ENCODE results near the gene GPR65. TPM values are rescaled to one million over a fixed set of nuclear protein-coding genes. Genes with fewer than 3 reads are reported as not detected.
A peak's percentile ranks its signal among the peaks of the same experiment; 100 is the strongest.

The GPR65 gene
- total and polyA plus RNA-seq, 9 of the 15 experiments (the other 6 are each of a cell fraction or from before 2014, with no cell fraction given): 0.03 to 0.11 (median 0.04) TPM; not detected in 6

GRCh38 chr14:87995500-87996290 is 9.2 kb upstream of the GPR65 start:
- H3K4me2 ChIP-seq (ENCODE audit: insufficient read depth, low read length): peak overlapping the region; percentile 43
- intact Hi-C loops (cut with micrococcal nuclease): no loop called here
- H3K4me3 ChIP-seq: no peak overlapping the region
- H3K9me1 ChIP-seq (ENCODE audit: control insufficient read depth, insufficient read depth, low read length): no peaks in the 10 kb centered on the region
- H4K20me1 ChIP-seq (replicated peaks; ENCODE audit: control insufficient read depth, insufficient read depth, low read length): no peaks in the 10 kb centered on the region
- peak overlapping the region; percentile 84 for H3K27ac ChIP-seq (ENCODE audit: extremely low read depth, low read depth, low read length)
- peak overlapping the region in 1 of 2 experiments; percentile 31; a peak in 2 of 4 replicates for H3K9ac ChIP-seq (ENCODE audit: insufficient read depth in 1 of 2, low read depth in 2 of 2, low read length in 2 of 2)
- no peaks in the 10 kb centered on the region for H3K36me3 ChIP-seq (ENCODE audit: control insufficient read depth, insufficient read depth, low read length)
- WGBS (ENCODE audit: insufficient coverage, low coverage, missing lambda C conversion rate): 0% methylated on average over 5 of the region's 6 CpGs
- no TSS peak for BruUV-seq (replicated peaks)
- peaks cover 15 to 39% of the 10 kb centered on the region in 2 experiments for H3K4me1 ChIP-seq (replicated peaks in 1 of 2; ENCODE audit: control insufficient read depth in 2 of 2, insufficient read depth in 2 of 2, low read length in 2 of 2)
- no peaks in the 10 kb centered on the region for H3K9me3 ChIP-seq (replicated peaks; ENCODE audit: control insufficient read depth, insufficient read depth, low read depth, low read length)
- CTCF ChIA-PET (ENCODE audit: low intra/inter-chr PET ratio): no interaction called here
- ATAC-seq (no peak; the same call in 1 of the 3 replicates), DNase-seq (ENCODE audit: extremely low read depth in 1 of 4, low spot score in 3 of 4) (peak in 2 of 4 experiments; percentile 24 to 51), FAIRE-seq (peak; percentile 79)
- peak overlapping the region; percentile 87 for H2AFZ ChIP-seq (ENCODE audit: low read depth, low read length)
- no peaks in the 10 kb centered on the region for H3K27me3 ChIP-seq (ENCODE audit: control insufficient read depth in 2 of 2, insufficient read depth in 2 of 2, low read length in 2 of 2)
- in situ Hi-C loops (cut with MboI): loop anchor here (25.0 kb wide), 1 partner anchor 567 kb away; the partner anchor contains the start of genes PTPN21 and ZC3H14
- POLR2A ChIA-PET: interaction anchor here (0.6 kb wide), 1 partner anchor 181 kb away, joined by 4 read pairs; no protein-coding TSS in a partner anchor
- no peaks in the 10 kb centered on the region; the same call in 2 of the 3 replicates for H3K79me2 ChIP-seq (ENCODE audit: control insufficient read depth, insufficient read depth, low read length)
- TF ChIP-seq EZH2 (IDR thresholded peaks at IDR 0.05; ENCODE audit: borderline replicate concordance, low read depth, low read length): no peak
- no peak for TF ChIP-seq ZBED1 (IDR thresholded peaks at IDR 0.05)
- TF ChIP-seq ZNF695 (CRISPR knock-in tag; IDR thresholded peaks at IDR 0.05): no peak
- TF ChIP-seq SRF (CRISPR knock-in tag; IDR thresholded peaks at IDR 0.05): no peak
- peak; percentile 39; the same call in 1 of the 2 replicates for TF ChIP-seq SMARCA4 (IDR thresholded peaks at IDR 0.05)
- no peak for TF ChIP-seq MLLT1 (IDR thresholded peaks at IDR 0.05)
- TF ChIP-seq STAG1 (CRISPR knock-in tag; IDR thresholded peaks at IDR 0.05; ENCODE audit: borderline replicate concordance): no peak
- TF ChIP-seq GABPB2 (CRISPR knock-in tag; conservative IDR thresholded peaks at IDR 0.05): no peak
- no peak for TF ChIP-seq ZNF263 (CRISPR knock-in tag; IDR thresholded peaks at IDR 0.05; ENCODE audit: borderline replicate concordance)
- no peak for TF ChIP-seq SIN3A (IDR thresholded peaks at IDR 0.05; ENCODE audit: borderline replicate concordance in 2 of 2, control insufficient read depth in 1 of 2, low read depth in 2 of 2, low read length in 2 of 2)
- TF ChIP-seq PHB (CRISPR knock-in tag; IDR thresholded peaks at IDR 0.05): no peak
- TF ChIP-seq ZBTB9 (CRISPR knock-in tag; IDR thresholded peaks at IDR 0.05): peak; percentile 25; the same call in 1 of the 2 replicates
- peak; percentile 53; the same call in 1 of the 2 replicates for TF ChIP-seq DPF2 (IDR thresholded peaks at IDR 0.05)
- TF ChIP-seq SIRT6 (IDR thresholded peaks at IDR 0.05; ENCODE audit: low read depth, low read length): no peak
- TF ChIP-seq FOXP4 (CRISPR knock-in tag; IDR thresholded peaks at IDR 0.05; ENCODE audit: borderline replicate concordance): no peak
- TF ChIP-seq TCF3 (CRISPR knock-in tag; IDR thresholded peaks at IDR 0.05): peak; percentile 8; the same call in 1 of the 2 replicates
- no peak for TF ChIP-seq BDP1 (IDR thresholded peaks at IDR 0.05; ENCODE audit: insufficient read depth, insufficient read length)
- TF ChIP-seq ZC3H11A (IDR thresholded peaks at IDR 0.05; ENCODE audit: low read depth, low read length): no peak

Data from K562 (cell line).